Breast epithelium (tissue), 3 donors: ENCODE results near the gene TNFAIP8L1.

Source experiments
- POLR2A ChIP-seq: fragments of 450-650 bp; IDR thresholded peaks from one replicate; pipeline ENCODE4 v1.6.1; 2016; ENCODE audit warnings: antibody characterized with exemption, mild to moderate bottlenecking, moderate library complexity
- TF ChIP-seq, protein P1 (sequence below), 3 donors: fragments of 450-650 bp; IDR thresholded peaks; one replicate each; pipeline ENCODE4 v1.5.1; 2016 to 2017; ENCODE audit warnings: antibody characterized with exemption in 3 of 3, mild to moderate bottlenecking in 3 of 3, moderate library complexity in 3 of 3

DNA sequence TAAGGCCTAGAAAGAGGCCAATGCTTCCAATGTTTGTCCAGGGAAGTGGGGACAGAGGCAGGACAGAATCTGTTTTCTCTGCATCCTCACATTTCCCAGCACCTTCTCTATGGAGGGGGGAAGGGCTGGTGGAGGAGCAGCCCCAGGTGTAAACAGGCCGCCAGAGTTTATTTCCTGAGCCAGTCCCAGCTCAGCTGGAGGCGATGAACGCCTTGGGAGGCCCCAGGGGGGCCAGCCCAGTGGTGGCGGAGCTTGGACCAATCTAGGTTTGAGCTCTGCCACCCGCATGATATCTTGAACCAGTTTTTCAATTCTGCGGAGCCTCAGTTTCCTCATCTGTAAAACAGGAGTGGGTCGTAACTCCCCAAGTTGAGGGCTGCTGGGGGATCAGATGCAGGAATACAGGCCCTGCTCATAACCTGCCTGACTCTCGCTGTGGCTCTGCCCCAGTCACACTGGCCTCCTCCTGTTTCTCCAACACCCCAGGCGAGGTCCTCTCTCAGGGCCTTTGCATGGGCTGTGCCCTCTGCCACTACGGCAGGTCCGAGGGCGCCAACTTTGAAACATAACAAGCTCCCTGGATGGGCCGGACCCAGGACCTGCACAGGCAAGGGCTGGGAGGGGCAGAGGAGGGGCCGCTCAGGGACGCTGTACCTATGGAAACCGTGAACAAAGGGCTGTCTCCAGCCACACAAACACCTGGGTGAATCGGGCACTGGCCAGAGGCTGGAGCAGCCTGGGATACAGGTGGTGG is 1.1 kb downstream of the TNFAIP8L1 start:
- TF ChIP-seq POLR2A, result no peak
- TF ChIP-seq, protein P1, sequence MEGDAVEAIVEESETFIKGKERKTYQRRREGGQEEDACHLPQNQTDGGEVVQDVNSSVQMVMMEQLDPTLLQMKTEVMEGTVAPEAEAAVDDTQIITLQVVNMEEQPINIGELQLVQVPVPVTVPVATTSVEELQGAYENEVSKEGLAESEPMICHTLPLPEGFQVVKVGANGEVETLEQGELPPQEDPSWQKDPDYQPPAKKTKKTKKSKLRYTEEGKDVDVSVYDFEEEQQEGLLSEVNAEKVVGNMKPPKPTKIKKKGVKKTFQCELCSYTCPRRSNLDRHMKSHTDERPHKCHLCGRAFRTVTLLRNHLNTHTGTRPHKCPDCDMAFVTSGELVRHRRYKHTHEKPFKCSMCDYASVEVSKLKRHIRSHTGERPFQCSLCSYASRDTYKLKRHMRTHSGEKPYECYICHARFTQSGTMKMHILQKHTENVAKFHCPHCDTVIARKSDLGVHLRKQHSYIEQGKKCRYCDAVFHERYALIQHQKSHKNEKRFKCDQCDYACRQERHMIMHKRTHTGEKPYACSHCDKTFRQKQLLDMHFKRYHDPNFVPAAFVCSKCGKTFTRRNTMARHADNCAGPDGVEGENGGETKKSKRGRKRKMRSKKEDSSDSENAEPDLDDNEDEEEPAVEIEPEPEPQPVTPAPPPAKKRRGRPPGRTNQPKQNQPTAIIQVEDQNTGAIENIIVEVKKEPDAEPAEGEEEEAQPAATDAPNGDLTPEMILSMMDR (IDR thresholded peaks at IDR 0.05), result no peak
